Measurements from ENCODE around the gene GPC6.

GRCh38 chr13:94249512-94249911, 1022.9 kb downstream of the GPC6 start:
- TF ChIP-seq CTCF (IDR thresholded peaks at IDR 0.05) (no peak), EZH2 (IDR thresholded peaks at IDR 0.05; ENCODE audit: borderline replicate concordance, insufficient read depth, low read depth, low read length, poor library complexity, severe bottlenecking) (no peak)

Measured in B cell (primary cell).